ENCODE results near the gene NELFA. TPM values are rescaled to one million over a fixed set of nuclear protein-coding genes. Genes with fewer than 3 reads are reported as not detected.

The NELFA gene
- total RNA-seq, 1 donor from 2014 or later: 15.5 TPM

DNA sequence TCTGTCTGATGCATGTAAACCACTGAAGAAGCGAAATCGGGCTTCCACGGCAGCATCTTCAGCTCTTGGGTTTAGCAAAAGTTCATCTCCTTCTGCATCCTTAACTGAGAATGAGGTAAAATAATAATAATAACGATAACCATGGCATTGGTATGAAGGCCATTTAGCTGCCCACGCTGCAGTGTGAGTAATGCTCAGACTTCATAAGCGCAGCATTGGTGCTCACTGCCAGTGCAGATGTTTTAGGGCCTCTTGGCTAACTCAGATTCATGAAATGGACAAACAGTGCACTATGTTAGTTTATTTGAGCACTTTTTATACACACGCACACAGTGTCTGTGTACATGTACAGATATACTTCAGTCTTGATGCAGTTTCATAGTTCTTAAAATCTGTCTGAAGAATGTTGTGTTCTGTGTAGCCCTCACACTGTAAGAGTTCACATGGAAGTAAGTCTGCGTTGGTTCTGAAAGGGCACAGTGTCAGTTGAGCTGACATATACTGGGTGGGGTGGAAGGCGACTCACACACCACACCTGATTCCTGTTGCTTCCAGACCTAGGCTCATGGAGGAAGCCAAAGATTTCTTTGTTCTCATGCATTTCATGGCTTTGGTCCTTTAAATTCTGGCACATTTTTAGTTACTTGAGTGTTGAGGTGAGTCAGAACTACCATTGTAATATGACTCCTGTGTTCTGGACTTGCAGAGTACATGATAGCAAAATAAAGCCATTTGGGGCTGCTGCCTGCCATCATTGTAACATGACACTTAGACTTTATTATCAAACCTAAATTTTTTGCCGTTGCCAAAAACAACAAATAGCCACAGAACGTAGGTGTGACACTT lies 68.9 kb downstream of the NELFA start:
- DNase-seq (ENCODE audit: low spot score): no peak

DNA sequence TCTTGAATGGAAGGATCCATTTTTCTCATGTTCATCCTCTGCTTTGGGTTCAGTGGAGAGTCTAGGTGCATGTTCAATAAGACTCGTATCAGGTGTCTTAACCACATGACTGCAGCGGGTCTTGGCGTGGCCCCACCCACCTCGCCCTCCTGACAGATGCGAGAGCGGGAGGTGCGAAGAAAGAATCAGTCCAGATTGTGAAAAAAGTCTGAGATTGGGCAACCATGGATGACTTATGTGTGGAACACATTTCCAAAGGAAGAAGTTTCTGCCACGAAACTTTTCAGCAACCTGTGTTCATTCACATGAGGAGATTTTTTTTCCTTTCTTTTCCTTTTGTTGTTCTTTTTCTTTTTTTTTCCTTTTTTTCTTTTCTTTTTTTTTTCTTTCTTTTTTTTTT lies 70.7 kb downstream of the NELFA start:
- no peak for DNase-seq (ENCODE audit: low spot score)

DNA sequence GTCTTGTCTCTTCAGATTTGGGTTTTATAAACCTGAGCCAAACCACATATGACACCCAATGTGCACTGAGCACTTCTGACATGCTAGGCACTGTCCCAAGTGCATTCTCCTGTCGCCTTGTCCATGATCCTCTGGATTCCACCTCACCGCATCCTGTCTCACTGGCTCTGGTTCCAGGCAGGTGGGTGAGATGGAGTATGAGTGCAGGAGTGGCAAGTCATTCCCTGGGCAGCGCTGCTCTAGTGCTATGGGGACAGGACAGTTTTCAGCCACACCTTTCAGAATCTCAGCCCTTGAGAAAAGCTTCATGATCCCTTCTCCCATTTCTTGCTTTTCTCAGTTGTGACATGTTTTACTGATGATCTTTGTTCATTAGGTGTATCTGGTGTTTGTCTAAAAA lies 71.2 kb downstream of the NELFA start:
- DNase-seq (ENCODE audit: low spot score): no peak

DNA sequence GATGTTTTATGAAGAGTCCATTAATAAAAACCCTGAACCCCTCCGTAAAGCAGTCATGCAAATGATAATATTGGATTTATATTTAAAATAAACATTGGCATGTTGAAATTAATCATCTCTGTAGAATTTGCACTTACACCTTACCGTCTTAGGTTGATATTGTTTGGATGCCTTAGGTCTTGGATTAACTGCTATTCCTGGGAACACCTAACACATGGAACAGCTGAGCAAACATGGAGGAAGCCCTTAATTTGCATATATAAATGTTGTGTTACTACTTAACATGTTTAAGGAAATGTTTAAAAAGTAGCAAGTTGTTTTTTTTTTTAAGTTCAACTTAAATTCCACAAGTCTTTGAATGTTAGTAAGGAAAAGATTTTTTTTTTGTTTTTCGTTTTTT lies 75.1 kb downstream of the NELFA start:
- DNase-seq (ENCODE audit: low spot score): no peak

DNA sequence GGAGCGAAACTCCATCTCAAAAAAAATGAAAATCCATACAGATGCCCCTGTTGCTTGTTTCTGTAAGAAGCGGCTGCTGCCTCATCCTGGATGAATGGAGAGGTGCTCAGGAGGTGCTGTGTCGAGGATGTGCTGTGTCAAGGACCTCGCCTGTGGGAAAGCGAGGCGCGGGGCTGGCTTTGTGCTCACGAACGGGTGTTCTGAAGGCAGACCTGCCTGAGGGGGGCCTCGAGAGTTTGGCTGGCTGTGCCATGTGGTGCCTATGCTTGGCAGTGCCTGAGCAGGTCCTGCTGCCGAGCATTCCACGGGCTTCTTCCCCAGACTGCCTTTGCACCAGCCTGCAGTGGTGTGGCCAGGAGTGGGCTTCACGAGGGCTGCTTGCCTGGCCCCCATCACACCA lies 76.0 kb downstream of the NELFA start:
- no peak for DNase-seq (ENCODE audit: low spot score)

Small RNA genes lying within 50 kb of the gene (microRNA-seq; reads per million reads assigned to microRNA genes)
- gene MIR943 (ENCODE audit: borderline number of aligned reads): not detected

Other genes with a start within 250 kb of the NELFA start
- 0.90 TPM for gene FGFR3, start 215.7 kb downstream of the NELFA start, total RNA-seq
- gene LETM1, start 152.8 kb downstream of the NELFA start, total RNA-seq: 75.1 TPM
- gene NSD2, start 137.6 kb downstream of the NELFA start, total RNA-seq: 43.7 TPM
- gene NAT8L, start 50.4 kb upstream of the NELFA start, total RNA-seq: 67.3 TPM
- 12.7 TPM for gene HAUS3, start 233.1 kb upstream of the NELFA start, total RNA-seq
- gene POLN, start 233.1 kb upstream of the NELFA start, total RNA-seq: 12.8 TPM

Measured in mesenteric fat pad (tissue), 1 donor.